ENCODE measurements around the gene CMIP.

Gene CMIP

DNA sequence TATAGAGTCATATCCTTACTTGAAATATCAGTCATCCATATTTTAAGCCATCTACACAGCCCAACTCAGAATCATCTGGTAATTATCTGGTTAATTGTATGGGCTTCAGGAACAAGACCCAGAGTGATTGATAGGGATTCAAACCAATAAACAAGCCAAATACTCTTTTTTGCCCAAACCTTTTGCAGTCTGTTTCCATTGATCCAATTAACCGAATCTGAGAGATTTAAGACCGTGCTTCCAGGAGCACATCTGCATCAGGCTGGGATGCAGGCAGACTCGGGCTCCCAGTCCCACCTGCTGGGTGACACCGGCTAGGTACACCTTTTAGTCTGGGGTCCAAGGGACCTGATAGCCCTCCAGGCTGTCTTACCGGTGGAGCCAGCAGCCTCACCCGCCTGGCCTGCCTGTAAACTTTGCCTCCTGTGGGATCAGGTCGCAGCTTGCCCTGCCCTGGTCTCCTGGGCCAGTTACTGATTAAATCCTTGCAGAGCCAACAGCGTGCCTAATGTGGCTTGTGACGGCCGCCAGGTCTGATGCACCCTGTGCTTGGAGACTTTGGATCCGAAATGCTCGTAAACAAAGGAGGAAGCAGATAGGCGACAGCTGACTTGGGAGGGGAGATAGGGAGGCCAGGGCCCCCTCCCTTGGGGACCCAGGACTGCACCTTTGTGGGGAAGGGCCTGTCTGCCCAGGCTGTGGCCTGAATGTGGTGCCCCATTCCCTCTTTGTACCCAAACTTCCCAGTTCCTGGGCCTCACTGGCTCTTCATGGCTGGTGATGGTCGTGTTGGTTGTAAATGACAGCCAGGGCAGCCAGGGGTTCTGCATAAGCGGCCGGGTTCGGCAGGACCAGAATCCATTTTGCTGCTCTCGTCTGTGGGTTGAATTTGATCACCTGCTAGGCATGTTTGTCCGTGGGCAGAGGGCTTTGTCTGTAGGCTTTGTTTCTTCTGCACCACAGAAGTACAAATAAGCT, 3.8 kb downstream of the CMIP start:
- DNase-seq: no peak

DNA sequence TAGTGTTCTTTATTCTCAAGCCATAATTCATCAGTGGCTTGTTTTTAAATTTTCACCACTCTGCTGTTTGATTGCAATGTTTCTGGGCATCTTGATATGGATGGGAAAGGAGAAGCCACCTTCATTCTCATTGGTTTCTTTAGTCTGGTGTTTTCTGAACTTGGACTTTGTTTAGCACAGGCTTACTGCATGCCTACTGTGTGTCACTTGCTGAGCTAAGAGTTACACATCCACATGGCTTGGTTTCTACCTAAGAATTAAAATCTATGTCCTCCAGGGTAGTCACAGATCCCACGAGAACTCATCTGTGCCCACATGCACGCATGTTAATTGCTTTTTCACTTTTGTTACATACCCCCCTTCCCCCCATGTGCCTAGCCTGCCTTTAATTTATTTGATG, 4.6 kb downstream of the CMIP start:
- no peak for DNase-seq

DNA sequence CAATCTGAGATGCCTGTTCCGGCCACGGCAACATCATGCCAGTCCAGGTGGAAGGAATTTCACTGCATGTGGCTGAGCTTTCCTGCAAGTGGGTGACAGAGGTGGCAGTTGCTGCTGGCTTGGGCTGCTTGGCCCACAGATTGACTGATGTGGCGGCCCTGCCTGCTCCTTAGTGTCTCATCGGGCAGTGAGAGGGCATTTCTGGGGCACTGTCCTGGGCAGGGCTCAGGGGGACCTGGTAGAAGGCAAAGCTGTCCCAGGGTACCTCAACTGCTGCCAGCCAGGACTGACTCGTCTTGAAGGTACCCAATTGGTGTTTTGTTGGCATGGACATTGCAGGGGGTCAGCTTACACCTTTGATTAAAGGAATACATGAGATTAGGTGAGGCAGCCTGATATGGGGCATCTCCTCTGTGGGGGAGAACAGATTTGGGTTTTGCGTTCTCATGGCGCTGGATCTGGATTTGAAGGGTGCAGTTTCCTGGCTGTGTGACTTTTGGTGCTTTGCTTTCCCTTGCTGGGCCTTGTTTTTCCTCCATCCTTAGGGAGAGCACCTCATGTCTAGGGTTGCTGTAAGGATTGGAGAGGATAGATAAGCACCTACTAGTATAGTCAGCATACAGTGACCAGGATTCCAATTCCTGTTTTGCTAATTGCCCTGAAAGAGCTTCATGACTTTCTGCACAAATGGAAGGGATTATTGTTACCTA, 5.4 kb downstream of the CMIP start:
- no peak for DNase-seq

- no peak for DNase-seq
Measured at GRCh38 chr16:81450783-81451491, 6.3 kb downstream of the CMIP start.

- DNase-seq: no peak
Measured at GRCh38 chr16:81451753-81452680, 7.4 kb downstream of the CMIP start.

- no peak for DNase-seq
Measured at GRCh38 chr16:81453091-81453728, 8.6 kb downstream of the CMIP start.

GRCh38 chr16:81454044-81454443, 9.4 kb downstream of the CMIP start:
- no peak for DNase-seq

- no peak for DNase-seq
Measured at GRCh38 chr16:81455006-81455405, 10.4 kb downstream of the CMIP start.

- no peak for DNase-seq
Measured at GRCh38 chr16:81455720-81456494, 11.3 kb downstream of the CMIP start.

DNA sequence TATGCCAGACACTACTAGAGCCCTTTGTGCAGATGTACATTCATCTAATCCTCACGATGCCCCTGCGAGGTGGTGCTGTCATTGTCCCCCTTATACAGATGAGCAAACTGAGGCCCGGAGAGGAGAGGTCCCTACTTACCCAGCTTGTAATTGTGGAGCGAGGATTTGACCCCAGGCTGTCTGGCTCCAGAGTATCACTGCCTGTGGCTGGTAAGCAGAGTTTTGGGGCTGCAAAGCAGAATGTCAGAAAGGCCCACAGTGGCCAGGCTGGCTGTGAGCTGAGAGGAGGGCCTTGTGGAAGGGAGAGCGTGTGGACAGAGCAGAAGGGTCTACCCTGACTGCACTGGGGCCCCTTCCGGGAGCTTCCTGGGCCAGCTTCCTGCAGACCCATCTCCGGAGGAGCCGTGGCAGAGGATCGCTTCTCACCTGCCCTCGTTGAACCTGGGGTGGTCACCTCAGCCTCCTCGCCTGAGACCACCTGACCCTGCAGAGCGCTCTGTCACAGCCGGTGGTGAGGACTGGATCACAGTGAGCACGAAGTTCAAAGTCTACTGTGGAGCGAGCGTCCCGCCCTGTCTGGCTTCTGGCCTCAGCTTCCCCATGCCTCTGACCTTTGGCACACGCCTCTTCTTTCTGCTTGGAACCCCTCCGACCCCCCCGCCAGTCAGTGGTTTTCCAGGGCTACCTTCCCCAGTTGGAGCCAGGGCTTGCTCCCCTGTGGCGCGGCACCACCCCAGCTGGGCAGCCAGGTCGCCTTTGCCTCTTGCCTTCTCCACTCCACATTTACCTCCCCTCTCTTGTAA, 12.1 kb downstream of the CMIP start:
- no peak for DNase-seq

DNA sequence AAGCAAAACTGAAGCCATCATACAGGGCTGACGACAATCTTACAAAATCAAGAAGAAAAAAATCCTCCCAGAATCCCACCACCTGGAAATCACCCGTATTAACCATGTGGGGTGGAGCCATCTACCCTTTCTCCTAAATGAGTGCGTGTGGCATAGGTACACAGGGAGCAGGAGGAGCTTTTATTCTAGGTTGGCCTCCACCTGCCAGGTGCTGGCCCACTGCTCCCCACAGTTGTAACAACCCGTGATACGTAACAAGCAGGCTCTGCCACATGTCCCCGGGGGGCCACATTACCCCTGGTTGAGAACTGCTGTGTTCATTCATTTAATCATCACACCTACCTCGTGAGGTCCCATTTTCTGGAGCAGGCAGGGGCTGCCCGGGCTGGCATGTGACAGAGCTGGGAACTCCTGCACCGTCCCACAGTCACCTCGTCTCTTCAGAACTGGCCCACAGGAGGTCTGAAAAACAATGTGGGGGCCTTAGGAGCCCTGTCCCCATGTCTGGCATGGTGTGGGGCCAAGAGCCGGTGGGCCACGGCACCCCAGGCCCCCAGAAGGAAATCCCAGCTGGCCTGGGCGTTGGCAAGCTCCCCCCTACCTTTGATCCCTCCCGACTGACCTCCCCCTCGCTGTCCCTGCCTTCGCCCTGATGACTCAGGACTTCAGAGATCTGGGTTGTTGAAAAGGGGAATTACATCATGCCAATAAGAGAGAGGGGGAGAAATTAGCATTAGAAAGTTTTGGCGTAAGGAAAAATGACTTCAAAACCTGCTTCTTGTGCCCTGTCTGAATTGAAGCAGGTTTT, 12.9 kb downstream of the CMIP start:
- no peak for DNase-seq

DNA sequence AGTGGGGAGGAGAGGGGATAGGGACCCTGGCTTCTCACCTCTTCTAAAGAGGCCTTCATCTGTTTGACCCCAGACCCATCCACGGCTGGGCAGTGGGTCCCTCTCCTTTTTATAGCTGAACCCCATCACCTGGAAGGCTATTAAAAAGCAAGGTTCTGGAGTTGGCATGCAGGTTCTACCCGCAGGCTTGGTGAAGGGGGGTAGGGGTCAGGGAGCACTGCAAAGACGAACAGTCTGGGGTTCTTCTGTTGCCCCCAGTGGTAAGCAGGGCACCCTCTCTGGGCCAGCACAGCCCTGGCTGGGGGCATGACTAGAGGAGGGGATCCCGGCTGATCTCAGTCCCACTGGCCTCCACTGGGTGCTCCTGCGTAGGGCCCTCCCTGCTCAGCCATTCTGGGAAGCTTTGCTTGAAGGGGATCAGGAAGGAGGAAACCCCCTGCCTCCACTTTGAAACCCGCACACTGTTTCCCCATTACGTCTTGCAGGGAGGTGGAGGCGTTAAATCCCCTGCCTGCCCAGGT, 13.6 kb downstream of the CMIP start:
- no peak for DNase-seq

GRCh38 chr16:81458827-81459598, 14.4 kb downstream of the CMIP start:
- DNase-seq: no peak

GRCh38 chr16:81460075-81460474, 15.5 kb downstream of the CMIP start:
- no peak for DNase-seq

DNA sequence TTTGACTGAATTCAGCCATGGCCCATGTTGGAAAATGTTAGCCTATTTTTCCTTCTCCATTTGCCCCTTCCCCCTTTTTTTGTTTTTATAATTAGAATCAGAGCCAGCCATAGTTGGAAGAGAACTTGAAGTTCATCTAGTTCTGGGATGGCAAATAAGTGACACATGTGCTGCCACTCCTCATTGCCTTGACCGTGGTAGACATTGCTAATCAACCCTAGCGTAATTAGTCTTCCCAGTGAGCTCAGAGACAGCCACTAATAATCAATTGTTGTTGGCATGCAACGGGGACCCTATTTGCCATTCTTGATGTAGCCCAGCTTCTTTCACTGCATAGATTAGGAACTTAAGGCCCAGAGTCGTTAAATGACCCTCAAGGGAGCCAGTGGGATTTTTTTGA, 16.6 kb downstream of the CMIP start:
- no peak for DNase-seq

GRCh38 chr16:81461766-81462165, 17.2 kb downstream of the CMIP start:
- DNase-seq: no peak

DNA sequence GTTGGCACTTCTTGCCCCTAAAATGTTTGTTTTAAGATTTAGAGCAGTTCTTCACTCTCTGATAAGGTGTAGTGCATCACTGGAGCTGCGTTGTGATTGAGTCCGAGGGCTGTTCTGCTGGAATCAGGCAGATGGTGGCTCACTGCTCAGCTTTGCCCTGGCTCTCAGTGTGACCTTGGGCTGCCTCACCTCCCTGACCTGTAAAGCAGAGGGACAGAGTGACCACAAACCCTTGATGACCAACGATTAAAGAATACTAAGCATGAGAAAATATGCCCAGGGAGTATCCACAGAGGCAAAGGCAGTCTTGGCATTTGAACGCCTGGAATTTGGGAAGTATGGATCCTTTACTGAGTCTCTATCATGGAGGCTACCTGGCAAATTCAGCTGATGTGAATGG, 18.1 kb downstream of the CMIP start:
- no peak for DNase-seq

- no peak for DNase-seq
Measured at GRCh38 chr16:81463296-81463890, 18.8 kb downstream of the CMIP start.
